HG03066 (cell line): ENCODE results near the gene TTC7B.
"Not testable (repeated sequence)": the region's sequence is repeated elsewhere in the genome, so short reads cannot be mapped to it uniquely, and the experiment has no call there.

Experiments
- ATAC-seq: cut with Tn5 transposase; IDR thresholded peaks from one replicate; pipeline ENCODE4 v1.9.1; 2021; ENCODE audit warnings: low read depth; ENCODE audit not compliant: unreplicated experiment

The TTC7B gene, protein sequence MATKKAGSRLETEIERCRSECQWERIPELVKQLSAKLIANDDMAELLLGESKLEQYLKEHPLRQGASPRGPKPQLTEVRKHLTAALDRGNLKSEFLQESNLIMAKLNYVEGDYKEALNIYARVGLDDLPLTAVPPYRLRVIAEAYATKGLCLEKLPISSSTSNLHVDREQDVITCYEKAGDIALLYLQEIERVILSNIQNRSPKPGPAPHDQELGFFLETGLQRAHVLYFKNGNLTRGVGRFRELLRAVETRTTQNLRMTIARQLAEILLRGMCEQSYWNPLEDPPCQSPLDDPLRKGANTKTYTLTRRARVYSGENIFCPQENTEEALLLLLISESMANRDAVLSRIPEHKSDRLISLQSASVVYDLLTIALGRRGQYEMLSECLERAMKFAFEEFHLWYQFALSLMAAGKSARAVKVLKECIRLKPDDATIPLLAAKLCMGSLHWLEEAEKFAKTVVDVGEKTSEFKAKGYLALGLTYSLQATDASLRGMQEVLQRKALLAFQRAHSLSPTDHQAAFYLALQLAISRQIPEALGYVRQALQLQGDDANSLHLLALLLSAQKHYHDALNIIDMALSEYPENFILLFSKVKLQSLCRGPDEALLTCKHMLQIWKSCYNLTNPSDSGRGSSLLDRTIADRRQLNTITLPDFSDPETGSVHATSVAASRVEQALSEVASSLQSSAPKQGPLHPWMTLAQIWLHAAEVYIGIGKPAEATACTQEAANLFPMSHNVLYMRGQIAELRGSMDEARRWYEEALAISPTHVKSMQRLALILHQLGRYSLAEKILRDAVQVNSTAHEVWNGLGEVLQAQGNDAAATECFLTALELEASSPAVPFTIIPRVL

DNA sequence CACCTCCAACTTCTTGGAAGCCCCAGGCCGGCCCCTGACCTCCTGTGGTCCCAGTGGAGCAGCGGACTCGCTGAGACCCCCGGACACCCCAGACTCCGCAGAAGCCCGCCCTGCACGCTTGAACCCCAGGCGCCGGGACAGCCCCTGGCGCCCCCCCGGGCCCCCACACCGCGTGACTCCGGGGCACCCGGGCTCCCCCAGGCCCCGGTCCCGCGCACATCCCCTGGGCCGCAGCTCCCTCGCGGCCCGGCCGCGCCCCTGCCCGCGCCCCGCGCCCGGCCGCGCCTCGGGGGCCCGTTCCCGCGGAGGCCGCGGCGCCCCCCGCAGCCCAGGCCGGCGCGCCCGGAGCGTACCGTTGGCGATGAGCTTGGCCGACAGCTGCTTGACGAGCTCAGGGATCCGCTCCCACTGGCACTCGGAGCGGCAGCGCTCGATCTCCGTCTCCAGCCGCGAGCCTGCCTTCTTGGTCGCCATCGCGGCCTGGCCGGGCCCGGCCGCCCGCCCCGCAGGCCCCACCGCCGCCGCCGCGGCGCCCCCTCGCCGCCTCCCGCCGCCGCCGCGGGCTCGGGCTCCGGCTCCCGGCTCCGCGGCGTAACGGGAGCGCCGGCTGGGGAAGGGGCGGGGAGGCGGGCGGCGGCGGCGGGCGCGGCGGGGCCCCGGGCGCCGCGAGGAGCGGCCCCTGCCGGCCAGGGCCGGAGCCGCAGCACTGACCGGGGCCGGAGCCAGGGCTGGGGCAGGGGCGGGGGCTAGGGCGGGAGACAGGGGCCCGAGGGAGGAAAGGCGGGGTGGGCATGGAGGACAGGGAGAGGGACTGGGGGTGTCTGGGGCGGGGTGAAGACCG, at the start of gene TTC7B:
Gene TTC7B (minus strand): TSS at position 609 of the 841 bp plus-strand sequence. CDS start 135 bp downstream, at position 474.
- ATAC-seq: peak; percentile 65

DNA sequence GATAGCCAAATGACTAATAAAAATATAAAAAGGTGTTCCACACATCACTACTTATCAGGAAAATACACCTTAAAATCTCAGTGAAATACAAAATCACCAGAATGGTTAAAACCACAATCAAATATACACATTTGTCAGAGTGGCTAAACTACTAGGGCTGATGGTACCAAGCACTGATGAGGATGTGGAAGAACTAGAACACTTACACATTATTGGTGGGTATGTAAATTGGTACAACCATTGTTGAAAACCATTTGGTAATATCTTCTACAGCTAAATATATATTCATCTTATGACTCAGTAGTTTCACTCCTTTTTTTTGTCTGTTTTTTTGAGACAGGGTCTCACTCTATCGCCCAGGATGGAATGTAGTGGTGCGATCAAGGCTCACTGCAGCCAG, 48.5 kb upstream of the TTC7B start:
- no peak for ATAC-seq

DNA sequence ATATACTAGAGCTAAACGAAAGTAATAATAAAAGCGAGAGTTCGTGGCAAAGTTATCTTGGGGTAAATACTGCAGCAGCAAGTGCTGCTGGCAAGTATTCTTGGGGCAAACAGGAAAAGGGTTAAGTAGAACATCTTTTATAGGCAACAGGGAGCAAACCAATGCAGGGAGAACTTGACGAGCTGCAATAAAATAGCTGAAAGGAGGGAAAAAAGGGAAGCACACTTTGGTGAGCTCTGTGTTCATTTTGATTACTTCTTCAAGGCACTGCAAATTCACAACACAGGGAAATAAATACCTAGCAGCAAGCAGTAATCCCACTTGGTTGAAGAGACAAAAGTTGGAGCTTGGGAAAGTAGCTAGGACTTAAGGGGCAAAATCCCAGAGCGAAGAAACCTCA, 42.3 kb upstream of the TTC7B start:
- ATAC-seq: no peak

DNA sequence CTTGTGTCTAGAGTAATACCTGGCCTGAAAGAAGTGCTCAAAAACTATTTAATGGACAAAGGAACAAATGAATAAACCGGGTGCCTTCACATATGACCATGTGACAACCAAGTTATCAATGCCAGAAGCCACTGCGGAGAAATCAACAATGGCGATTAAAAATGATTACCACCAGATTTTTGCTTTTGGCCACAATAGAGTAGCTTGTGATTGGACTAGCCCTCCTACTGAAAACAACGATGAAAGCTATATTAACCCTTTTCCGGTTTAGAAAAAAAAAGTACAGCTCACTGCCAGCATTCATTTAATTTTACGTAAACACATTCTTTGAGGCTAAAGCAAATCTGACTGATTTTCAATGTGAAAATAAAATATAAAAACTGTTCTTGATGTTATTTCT, 41.6 kb upstream of the TTC7B start:
- ATAC-seq: no peak

DNA sequence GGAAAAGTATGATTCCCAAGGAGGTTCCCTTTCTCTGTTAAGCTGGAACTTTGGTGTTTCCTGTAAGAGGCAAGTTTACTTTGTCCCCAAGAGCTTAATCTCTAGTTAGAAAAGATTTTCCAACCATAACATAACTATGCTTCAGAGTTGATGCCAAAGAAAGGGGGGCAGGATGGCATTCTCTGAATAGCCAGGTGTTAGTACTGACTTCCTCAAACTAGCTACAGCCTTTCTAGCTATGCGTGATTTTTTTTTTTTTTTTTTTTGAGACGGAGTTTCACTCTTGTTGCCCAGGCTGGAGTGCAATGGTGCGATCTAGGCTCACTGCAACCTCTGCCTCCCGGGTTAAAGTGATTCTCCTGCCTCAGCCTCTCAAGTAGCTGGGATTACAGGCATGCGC, 39.9 kb upstream of the TTC7B start:
- ATAC-seq: not testable (repeated sequence)

DNA sequence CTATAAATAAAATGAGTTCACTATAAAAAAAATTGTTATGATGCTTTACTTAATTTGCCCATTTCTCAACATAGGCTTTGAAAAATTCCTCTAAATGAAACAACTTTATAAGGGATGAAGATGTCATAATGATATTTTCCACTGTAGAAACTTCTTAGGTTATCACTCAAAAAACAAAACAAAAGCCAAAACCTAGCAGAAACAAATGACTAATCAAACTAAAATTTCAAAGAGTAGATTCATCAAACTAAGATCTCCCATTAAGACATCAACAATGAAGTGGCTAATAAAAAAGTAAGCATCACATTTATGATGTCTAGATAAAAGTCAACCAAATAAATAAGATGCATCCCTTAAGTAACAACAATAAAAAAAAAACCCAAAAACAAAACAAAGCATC, 36.9 kb upstream of the TTC7B start:
- no peak for ATAC-seq

DNA sequence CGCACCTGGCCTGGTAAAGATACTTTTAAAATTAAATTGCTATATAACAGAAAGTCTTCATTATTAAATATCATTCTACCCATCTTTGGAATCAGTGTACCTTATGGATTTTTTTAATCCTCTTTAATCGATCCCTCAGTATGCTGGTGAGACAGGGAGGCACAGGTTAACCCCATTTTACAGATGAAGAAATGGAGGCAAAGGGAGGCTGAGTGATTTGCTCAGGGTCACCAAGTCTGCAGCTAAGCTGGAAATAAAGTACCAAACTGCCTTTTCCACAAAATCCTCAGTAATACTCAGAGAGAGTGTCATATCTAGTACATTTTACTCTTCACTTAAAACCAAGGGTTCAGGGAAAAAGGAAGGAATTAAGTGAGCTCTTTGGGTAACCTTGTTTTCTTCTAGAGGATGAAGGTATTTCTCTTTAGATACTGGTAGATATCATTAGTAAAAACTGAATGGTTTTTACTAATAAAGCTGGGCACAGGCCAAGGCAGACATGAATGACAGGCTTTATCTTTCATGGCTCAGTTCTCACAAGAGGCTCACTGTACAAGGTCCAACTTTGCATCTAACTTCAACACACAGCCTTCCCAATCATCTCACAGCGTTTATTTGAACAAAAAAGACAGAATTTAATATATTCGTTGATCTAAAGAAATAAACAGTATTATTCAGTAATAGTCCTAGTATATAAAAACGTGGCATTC, 35.3 kb upstream of the TTC7B start:
- ATAC-seq: no peak

DNA sequence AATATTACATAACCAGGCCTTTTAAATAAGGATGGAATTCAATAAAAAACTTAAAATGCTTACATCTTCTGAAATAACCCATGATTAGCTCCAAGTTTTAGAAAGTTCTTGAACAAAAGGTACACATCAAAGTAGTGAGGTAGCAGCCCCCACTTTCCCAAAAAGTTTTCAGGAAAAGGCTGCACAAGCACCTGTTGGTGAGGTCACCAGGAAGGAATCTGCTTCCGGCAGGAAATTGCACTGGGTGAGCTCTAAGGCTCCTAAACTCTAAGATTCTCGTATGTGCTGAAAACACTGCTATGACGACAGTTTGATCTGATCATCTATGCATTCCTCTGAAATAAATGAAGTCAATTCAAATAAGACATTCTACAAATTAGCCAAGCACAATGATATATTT, 34.3 kb upstream of the TTC7B start:
- ATAC-seq: no peak

DNA sequence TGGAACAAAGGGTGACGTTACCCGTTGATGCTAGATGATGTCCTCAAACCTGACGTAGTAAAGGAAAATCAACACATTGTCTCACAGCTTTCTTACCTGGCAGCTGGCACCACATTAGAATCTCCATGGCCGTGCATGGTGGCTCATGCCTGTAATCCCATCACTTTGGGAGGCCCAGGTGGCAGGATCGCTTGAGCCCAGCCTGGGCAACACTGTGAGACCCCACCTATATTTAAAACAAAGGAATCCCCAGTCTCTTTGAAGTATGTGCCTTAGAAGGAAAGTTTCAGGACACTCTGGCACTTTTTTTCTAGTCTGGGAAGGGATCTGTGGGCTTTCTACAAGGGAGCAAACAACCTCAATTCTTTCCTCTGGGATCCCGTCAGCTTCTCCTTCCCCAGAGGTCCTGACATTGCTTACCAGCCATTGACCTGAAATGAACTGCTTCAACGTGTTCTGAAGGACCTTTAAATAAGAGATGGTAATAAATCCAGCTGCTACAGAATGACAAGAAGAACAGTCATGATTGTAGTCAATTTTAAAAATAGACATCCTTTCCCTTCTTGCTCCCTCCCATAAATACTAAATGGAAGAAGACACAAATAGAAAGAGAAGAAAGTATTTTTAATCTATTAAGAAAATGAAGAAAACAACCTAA, 33.7 kb upstream of the TTC7B start:
- no peak for ATAC-seq

DNA sequence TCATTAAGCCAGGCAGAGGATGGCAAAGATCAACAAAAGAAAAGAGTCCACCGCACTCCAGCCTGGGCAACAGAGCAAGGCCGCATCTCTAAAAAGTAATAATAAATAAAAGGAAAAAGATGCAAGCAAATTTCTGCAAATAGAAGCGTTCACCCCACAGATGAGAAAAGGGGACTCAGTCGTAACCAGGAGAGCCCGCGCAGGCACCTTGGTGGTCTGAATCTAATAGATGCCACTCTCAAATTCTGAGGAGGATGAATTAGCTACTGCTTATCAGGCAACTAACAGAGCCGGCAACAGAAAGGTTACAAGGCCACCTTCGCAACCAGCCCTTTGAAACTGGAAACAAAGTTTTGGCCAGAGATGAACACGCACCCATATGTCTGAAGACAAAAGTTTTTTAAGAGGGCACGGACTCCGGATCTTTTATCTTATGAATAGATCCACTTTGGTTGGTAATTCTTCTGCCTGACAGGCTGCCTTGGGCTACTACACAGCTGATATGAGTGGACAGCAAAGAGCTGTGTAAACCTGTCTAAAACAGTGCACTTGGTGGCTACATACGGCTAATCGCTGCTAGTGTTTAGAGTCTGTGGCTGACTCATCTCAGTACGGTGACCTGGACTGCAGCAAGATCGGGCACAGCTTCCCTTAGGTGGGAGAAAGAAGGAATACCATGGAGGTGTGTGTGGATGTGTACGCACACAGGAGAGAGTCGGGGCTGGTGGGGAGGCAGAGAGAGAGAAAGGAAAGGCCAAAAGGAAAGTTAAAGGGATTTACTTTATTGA, 32.9 kb upstream of the TTC7B start:
- ATAC-seq: no peak

DNA sequence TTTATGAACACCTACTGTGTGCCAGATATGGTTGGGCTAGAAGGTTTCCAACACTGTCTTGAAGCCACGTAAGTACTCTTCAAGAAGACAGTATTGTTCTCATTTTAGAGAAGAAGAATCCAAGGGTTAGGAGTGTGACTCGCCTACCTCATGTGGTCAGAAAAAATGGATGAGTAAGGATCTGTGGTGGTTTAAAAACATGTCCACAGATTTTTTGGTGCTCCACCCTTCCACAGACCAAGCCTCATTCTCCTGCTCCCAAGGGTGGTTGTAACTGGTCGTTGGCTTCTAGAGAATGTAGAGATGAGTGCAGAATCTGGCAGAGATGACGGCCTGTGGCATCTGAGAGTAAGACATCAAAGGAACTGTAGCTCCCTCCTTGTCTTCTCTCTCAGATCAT, 30.3 kb upstream of the TTC7B start:
- no peak for ATAC-seq

DNA sequence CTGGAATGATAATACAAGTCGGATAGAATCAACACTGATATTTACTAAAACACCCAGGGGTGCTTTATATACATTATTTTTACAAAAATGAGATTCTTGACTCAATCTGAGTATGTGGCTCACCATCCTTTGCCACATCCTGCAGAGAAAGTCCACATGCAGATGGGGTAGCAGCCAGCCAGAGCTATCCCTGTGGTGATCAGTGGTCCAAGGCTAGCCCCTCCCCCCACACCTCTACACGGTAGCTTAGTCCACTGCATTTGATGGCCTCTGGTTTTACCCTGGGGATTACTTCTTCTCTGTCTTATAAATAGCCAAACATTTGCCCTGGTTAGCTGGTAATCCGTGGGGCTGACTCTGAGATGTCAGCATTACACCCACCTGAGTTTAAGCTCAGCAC, 28.1 kb upstream of the TTC7B start:
- no peak for ATAC-seq

DNA sequence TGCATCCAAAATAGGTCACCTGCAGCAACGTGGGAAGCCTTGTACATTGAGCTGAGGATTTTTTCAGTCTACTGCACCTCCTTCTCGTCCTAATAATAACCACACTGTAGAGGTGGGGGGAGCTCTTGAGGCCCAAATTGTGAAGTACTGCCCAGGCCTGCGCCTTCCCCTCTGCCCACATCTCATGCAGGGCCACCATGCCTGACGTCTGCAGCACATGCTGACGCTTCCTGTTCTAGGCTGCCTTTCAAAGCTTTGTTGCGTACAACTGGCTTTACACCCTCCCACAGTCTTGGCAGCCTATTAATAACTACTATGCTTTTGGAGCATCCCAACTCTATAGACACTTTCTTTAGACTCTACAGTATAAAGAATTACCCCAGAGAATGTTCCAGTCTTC, 26.5 kb upstream of the TTC7B start:
- ATAC-seq: no peak

DNA sequence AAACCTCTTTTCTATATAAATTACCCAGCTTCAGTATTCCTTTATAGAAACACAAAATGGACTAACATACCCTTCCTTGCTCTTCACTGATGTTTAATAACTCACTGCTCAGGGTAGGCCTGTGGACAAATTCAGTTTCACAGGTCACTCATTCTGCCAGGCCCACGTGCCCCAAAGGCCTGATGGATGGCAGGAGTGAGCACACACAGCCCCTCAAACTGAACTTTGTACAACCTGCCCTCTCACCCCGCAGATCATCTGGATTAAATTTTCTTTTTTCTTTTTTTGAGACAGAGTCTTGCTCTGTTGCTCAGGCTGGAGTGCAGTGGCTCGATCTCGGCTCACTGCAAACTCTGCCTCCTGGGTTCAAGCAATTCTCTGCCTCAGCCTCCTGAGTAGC, 24.4 kb upstream of the TTC7B start:
- not testable (repeated sequence) for ATAC-seq

DNA sequence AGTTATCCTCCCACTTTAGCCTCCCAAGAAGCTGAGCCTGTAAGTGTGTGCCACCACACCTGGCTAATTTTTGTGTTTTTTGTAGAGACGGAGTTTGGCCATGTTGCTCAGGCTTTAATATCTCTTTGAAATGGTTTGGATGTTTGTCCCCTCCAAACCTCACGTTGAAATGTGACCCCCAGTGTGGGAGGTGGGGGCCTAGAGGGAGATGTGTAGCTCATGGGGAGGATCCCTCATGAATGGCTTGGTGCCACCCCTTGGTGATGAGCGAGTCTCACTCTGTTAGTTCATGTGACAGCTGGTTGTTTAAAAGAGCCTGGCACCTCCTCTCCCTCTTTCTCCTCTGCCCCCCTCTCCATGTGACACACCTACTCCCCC, 23.6 kb upstream of the TTC7B start:
- no peak for ATAC-seq

DNA sequence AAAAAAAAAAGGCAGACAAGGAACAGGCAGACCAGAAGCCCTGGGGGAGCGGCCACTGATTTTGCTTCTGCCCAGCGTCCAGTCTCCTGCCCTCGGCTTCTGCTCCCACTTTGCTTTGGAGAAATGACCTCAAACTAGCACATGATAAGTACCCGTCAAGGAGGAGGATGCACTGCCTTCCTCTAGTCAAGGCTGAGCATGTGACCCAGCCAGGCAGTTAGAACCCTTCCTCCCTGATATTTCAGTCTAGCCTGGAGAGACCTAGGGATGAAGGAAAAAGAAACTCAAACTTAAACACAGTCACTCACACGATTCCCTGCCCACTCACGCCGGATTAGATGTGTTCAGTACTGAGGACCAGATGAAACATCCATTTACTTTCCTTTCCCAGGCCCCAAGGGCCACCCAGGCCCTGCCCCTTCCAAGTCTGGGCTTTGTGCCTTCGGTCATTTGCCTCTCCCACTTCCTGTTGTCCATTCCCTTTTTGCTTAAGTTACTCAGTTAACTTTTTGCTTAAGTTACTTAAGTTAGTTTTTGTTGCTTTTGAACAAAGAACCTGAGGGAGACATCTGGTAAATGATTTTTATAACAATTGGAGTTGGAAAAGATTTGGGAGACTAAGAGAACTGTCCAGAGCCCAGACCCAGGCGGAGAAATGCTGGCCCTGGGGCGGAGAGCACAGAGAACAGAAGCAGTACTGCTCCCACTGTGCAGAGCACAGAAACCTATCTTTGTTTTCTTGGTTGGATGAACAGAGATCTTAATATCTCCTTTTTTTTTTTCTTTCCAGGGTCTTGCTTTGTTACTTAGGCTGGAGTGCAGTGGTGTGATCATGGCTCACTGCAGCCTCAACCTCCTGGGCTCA, 23.0 kb upstream of the TTC7B start:
- ATAC-seq: no peak

DNA sequence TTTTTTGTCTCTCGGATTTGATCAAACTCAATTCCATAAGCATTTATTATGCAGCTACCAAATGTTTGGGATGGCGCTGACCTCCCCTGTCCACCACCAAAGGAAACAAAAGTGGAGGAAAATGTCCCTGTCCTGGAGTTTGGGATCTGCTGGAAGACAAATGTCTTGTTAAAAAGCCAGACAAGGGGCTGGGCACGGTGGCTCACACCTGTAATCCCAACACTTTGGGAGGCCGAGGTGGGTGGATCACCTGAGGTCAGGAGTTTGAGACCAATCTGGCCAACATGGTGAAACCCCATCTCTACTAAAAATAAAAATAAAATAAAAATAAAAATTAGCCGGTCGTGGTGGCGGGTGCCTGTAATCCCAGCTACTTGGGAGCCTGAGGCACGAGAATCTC, 22.3 kb upstream of the TTC7B start:
- not testable (repeated sequence) for ATAC-seq

DNA sequence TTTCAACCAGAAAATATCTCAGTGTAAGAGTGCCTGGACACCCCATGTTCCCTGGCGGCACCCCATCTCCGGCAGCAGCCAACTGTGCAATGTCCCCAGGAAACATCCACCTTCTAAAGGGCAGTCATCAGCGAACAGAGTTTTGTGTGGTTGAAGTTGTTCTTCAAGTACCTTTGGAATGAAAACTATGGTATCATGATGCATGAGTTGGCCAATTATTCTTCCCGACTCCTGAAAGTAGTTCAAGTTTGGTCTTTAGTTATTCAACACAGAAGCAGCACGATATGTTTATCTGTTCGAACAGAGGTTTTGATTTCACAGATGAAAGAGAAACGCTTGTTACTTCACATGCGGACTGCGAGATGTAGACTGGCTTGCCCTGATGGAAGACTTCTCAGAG, 21.1 kb upstream of the TTC7B start:
- ATAC-seq: no peak
